ENCODE results near the gene GPRASP2.
"Not testable (repeated sequence)": the region's sequence is repeated elsewhere in the genome, so short reads cannot be mapped to it uniquely, and the experiment has no call there.

Gene GPRASP2

GRCh38 chrX:102712216-102712966 lies at the start of gene GPRASP2:
Gene GPRASP2 (plus strand): TSS chrX:102712448. CDS start chrX:102714870, 2,422 bp downstream.
- in situ Hi-C loops (cut with HindIII; ENCODE audit: low sequenced_read_pairs): no loop called here

DNA sequence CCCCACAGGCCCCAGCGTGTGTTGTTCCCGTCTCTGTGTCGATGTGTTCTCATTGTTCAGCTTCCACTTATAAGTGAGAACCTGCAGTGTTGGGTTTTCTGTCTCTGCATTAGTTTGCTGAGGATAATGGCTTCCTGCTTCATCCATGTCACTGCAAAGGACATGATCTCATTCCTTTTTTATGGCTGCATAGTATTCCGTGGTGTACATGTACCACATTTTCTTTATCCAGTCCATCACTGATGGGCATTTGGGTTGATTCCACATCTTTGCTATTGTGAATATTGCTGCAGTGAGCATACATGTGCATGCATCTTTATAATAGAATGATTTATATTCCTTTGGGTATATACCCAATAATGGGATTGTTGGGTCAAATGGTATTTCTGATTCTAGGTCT lies 48.4 kb upstream of the GPRASP2 start:
- in situ Hi-C loops (cut with HindIII; ENCODE audit: low sequenced_read_pairs): not testable (repeated sequence)

- in situ Hi-C loops (cut with HindIII; ENCODE audit: low sequenced_read_pairs): not testable (repeated sequence)
Observed at GRCh38 chrX:102667034-102667433, 45.2 kb upstream of the GPRASP2 start.

DNA sequence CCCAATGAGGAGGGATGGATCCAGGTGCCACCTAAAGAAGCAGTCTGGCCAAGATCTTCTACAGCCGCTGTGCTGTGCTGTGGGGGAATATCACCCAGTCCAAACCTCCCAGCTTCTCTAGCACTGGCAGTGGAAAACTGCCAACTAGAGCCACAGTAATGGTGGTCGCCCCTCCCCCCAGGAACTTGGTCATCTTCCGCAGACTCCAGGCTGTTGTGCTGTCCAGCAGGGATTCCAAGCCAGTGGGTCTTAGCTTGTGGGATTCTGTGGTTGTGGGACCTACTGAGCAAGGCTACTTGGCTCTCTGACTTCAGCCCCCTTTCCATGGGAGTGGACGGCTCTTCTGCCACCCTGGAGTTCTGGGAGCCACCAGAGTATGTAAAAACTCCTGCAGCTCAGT lies 42.7 kb upstream of the GPRASP2 start:
- in situ Hi-C loops (cut with HindIII; ENCODE audit: low sequenced_read_pairs): no loop called here

GRCh38 chrX:102672856-102673255 lies 39.4 kb upstream of the GPRASP2 start:
- in situ Hi-C loops (cut with HindIII; ENCODE audit: low sequenced_read_pairs): no loop called here

DNA sequence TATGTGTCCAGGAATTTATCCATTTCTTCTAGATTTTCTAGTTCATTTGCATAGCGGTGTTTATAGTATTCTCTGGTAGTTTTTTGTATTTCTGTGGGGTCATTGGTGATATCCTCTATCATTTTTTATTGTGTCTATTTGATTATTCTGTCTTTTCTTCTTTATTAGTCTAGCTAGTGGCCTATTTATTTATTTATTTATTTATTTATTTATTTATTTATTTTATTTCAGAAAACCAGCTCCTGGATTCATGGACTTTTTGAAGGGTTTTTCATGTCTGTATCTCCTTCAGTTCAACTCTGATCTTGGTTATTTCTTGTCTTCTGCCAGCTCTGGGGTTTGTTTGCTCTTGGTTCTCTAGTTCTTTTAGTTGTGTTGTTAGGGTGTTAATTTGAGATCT lies 34.8 kb upstream of the GPRASP2 start:
- in situ Hi-C loops (cut with HindIII; ENCODE audit: low sequenced_read_pairs): not testable (repeated sequence)

GRCh38 chrX:102684772-102685520 lies 27.3 kb upstream of the GPRASP2 start:
- in situ Hi-C loops (cut with HindIII; ENCODE audit: low sequenced_read_pairs): no loop called here

DNA sequence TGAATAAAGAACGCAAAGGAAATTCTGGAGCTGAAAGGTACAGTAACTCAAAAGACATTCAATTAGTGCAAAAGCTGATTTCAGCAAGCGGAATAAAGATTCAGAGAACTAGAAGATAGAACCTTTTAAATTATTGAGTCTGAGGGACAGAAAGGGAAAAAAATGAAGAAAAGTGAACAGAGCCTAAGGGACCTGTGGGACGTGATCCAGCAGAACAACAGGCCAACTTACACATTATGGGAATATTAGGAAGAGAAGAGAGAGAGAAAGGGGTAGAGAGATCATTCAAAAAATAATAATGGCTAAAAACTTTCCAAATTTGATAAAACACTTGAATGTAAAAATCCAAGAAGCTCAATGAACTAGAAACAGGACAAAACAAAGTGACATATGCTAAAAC lies 17.5 kb upstream of the GPRASP2 start:
- in situ Hi-C loops (cut with HindIII; ENCODE audit: low sequenced_read_pairs): no loop called here

- in situ Hi-C loops (cut with HindIII; ENCODE audit: low sequenced_read_pairs): no loop called here
Observed at GRCh38 chrX:102696306-102696705, 15.9 kb upstream of the GPRASP2 start.

GRCh38 chrX:102697494-102697893 lies 14.8 kb upstream of the GPRASP2 start:
- in situ Hi-C loops (cut with HindIII; ENCODE audit: low sequenced_read_pairs): no loop called here

GRCh38 chrX:102708900-102709299 lies 3.3 kb upstream of the GPRASP2 start:
- in situ Hi-C loops (cut with HindIII; ENCODE audit: low sequenced_read_pairs): no loop called here

DNA sequence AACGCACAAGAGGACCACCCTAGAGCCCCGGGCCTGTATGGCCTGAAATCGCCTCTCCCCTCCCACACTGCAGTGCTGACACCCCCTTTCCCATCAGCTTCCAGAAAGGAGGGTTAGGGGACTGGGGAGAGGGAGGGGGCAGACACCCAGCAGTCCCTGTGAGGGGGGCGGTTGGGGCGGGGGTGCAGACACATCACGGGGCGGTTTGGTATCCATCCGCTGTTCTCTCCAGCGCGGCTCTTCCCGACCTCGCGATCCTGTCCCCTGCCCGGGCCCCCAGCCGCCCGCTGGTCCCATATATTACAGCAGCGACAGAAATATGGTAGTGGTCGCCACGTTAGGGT lies 404 bp upstream of the GPRASP2 start:
- in situ Hi-C loops (cut with HindIII; ENCODE audit: low sequenced_read_pairs): no loop called here

DNA sequence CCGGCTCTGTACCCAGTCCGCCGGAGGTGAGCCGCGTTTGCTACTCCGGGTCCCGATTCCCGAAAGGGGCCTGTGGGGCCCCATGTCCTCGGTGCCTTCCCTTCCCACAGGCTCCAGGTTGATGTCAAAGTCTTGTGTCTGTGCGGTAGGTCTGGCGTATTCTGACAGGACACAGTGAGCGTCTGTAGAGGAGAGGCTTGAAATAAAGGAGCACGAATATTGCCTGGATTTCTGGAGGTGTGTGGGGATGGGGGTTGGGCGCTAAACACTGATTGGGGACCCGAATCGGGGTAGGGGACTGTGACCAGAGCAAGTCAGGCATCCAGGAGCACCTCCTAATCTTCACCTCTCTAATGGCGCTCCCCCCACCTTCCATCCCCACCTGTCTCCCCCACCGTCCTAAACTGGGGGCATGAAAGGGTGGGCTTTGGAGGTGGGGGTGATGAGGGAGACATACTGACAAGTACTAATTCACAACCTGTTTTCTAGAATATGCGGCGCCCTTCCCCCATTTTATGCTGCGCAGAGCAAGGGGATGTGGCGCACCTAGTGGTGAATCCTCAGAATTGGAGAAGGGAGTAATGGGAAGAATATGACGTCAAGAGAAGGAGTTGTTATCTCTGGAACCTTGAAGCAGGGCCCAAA lies 855 bp downstream of the GPRASP2 start:
- in situ Hi-C loops (cut with HindIII; ENCODE audit: low sequenced_read_pairs): no loop called here

DNA sequence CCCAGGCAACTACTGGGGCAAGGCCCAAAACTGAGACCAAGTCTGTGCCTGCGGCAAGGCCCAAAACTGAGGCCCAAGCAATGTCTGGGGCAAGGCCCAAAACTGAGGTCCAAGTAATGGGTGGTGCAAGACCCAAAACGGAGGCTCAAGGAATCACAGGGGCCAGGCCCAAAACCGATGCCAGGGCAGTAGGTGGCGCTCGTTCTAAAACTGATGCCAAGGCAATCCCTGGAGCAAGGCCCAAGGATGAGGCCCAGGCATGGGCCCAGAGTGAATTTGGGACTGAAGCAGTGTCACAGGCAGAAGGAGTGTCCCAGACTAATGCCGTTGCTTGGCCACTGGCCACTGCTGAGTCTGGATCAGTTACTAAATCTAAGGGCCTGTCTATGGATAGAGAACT lies 2.7 kb downstream of the GPRASP2 start:
- in situ Hi-C loops (cut with HindIII; ENCODE audit: low sequenced_read_pairs): no loop called here

DNA sequence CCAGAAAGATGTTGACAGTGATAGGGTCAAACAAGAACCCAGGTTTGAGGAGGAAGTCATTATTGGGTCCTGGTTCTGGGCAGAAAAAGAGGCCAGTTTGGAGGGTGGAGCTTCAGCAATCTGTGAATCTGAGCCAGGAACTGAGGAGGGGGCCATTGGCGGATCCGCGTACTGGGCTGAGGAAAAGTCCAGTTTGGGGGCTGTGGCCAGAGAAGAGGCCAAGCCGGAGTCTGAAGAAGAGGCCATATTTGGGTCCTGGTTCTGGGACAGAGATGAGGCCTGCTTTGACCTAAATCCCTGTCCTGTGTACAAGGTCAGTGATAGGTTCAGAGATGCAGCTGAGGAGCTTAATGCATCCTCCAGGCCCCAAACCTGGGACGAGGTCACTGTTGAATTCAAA lies 3.7 kb downstream of the GPRASP2 start:
- in situ Hi-C loops (cut with HindIII; ENCODE audit: low sequenced_read_pairs): no loop called here

GRCh38 chrX:102720237-102721168 lies 8.3 kb downstream of the GPRASP2 start, which contains the start of gene GPRASP3:
Gene GPRASP3 (plus strand): TSS chrX:102720743. CDS start chrX:102748996, 28,253 bp downstream.
- in situ Hi-C loops (cut with HindIII; ENCODE audit: low sequenced_read_pairs): no loop called here

GRCh38 chrX:102721169-102721506 lies 8.9 kb downstream of the GPRASP2 start:
- in situ Hi-C loops (cut with HindIII; ENCODE audit: low sequenced_read_pairs): not testable (repeated sequence)

DNA sequence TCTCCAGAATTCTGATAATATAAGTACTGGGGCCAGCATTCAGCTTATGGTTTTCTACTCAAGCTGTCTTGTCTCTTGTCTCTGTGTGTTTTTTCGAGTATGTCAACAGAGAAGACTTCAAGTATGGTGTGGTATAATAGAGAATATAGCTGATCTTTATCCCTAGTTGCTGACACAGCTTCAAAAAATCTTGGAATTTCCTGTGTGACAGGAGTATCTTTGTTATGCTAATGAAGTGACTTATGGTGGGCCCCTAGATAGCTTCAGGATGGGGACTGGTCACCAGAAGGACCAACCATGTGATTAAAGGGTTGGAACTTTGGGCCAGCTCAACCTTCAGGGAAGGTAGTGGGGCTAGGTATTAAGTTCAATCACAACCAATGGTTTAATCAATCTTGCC lies 11.2 kb downstream of the GPRASP2 start:
- in situ Hi-C loops (cut with HindIII; ENCODE audit: low sequenced_read_pairs): no loop called here

- in situ Hi-C loops (cut with HindIII; ENCODE audit: low sequenced_read_pairs): loop anchor here (25.0 kb wide), 1 partner anchor 110 kb away; no protein-coding TSS in a partner anchor
Observed at GRCh38 chrX:102727761-102728160, 15.5 kb downstream of the GPRASP2 start.

DNA sequence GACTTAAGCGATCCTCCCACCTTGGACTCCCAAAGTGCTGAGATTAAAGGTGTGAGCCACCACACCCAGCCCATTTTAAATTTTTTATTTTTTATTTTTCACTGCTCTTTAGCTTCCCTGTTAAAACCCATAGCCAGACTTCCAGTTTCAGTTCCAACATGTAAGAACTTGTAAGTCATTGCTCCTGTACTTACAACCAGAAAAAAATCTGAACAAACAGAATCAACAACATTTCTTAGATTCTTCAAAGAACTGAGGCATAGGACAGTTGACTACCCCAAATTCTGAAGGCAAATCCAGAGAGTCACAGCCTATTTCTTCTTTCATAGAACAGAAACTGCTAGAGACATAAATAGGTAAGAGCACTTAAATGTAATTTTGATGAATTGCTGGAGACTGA lies 16.4 kb downstream of the GPRASP2 start:
- in situ Hi-C loops (cut with HindIII; ENCODE audit: low sequenced_read_pairs): loop anchor here (25.0 kb wide), 1 partner anchor 109 kb away; no protein-coding TSS in a partner anchor

DNA sequence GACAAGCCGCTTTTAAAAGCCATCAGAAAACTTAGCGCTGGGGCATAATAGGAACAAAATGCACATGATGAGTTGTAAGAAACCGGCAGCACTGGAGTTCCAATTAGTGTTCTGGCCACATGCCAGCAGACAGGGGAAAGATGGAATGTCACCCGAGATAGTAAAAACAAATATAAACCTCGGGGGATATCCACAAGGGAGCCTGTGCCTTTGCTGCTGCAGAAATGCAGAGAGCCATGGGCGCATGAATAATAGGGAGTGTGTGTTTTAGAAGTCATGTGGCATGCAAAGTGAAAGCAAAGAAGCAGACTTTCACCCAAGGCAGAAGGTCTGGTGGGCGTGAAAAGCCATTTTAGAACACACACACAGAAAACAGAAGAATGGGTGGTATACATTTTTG lies 27.4 kb downstream of the GPRASP2 start:
- in situ Hi-C loops (cut with HindIII; ENCODE audit: low sequenced_read_pairs): loop anchor here (25.0 kb wide), 1 partner anchor 98 kb away; no protein-coding TSS in a partner anchor
